Measurements from ENCODE around the gene NTNG1.
A peak's percentile ranks its signal among the peaks of the same experiment; 100 is the strongest.
"Not testable (repeated sequence)": the region's sequence is repeated elsewhere in the genome, so short reads cannot be mapped to it uniquely, and the experiment has no call there.

NTNG1 gene

GRCh38 chr1:107198561-107198960, 57.7 kb downstream of the NTNG1 start:
- DNase-seq (ENCODE audit: low read depth): peak; percentile 3

GRCh38 chr1:107200631-107201030, 59.8 kb downstream of the NTNG1 start:
- no peak for DNase-seq (ENCODE audit: low read depth)

GRCh38 chr1:107202007-107202406, 61.2 kb downstream of the NTNG1 start:
- DNase-seq (ENCODE audit: low read depth): no peak

- no peak for DNase-seq (ENCODE audit: low read depth)
Observed at GRCh38 chr1:107213225-107213624, 72.4 kb downstream of the NTNG1 start.

- DNase-seq (ENCODE audit: low read depth): peak; percentile 4
Observed at GRCh38 chr1:107220036-107220435, 79.2 kb downstream of the NTNG1 start.

GRCh38 chr1:107225706-107226105, 84.9 kb downstream of the NTNG1 start:
- no peak for DNase-seq (ENCODE audit: low read depth)

GRCh38 chr1:107228704-107229371, 88.0 kb downstream of the NTNG1 start:
- DNase-seq (ENCODE audit: low read depth): peak; percentile 21

GRCh38 chr1:107229711-107230110, 88.9 kb downstream of the NTNG1 start:
- DNase-seq (ENCODE audit: low read depth): no peak

GRCh38 chr1:107230121-107230520, 89.3 kb downstream of the NTNG1 start:
- no peak for DNase-seq (ENCODE audit: low read depth)

- DNase-seq (ENCODE audit: low read depth): no peak
Observed at GRCh38 chr1:107231291-107231690, 90.5 kb downstream of the NTNG1 start.

- no peak for DNase-seq (ENCODE audit: low read depth)
Observed at GRCh38 chr1:107232426-107232825, 91.6 kb downstream of the NTNG1 start.

GRCh38 chr1:107236760-107237159, 95.9 kb downstream of the NTNG1 start:
- DNase-seq (ENCODE audit: low read depth): not testable (repeated sequence)

- DNase-seq (ENCODE audit: low read depth): no peak
Observed at GRCh38 chr1:107243461-107243860, 102.6 kb downstream of the NTNG1 start.

- DNase-seq (ENCODE audit: low read depth): no peak
Observed at GRCh38 chr1:107244709-107245500, 104.1 kb downstream of the NTNG1 start.

GRCh38 chr1:107246775-107247345, 106.0 kb downstream of the NTNG1 start:
- DNase-seq (ENCODE audit: low read depth): no peak

- no peak for DNase-seq (ENCODE audit: low read depth)
Observed at GRCh38 chr1:107247679-107248078, 106.8 kb downstream of the NTNG1 start.

GRCh38 chr1:107250169-107250568, 109.3 kb downstream of the NTNG1 start:
- peak; percentile 17 for DNase-seq (ENCODE audit: low read depth)

- DNase-seq (ENCODE audit: low read depth): no peak
Observed at GRCh38 chr1:107251083-107251482, 110.2 kb downstream of the NTNG1 start.

- DNase-seq (ENCODE audit: low read depth): no peak
Observed at GRCh38 chr1:107251839-107252238, 111.0 kb downstream of the NTNG1 start.

- no peak for DNase-seq (ENCODE audit: low read depth)
Observed at GRCh38 chr1:107252271-107252670, 111.4 kb downstream of the NTNG1 start.

GRCh38 chr1:107254306-107254705, 113.5 kb downstream of the NTNG1 start:
- DNase-seq (ENCODE audit: low read depth): no peak

- DNase-seq (ENCODE audit: low read depth): no peak
Observed at GRCh38 chr1:107255469-107255868, 114.6 kb downstream of the NTNG1 start.

All from iris pigment epithelial cell (primary cell).